Ishikawa (cell line): ENCODE data around the gene CBX2.
A peak's percentile ranks its signal among the peaks of the same experiment; 100 is the strongest.

Source experiments
- CEBPB ChIP-seq: IDR thresholded peaks from 2 replicates; pipeline ENCODE4 v1.6.1; 2012
- CREB1 ChIP-seq: IDR thresholded peaks from 2 replicates; pipeline ENCODE4 v1.6.1; 2012; ENCODE audit warnings: low read depth
- EGR1 ChIP-seq: IDR thresholded peaks from 2 replicates; pipeline ENCODE4 v1.6.1; 2012
- EP300 ChIP-seq: IDR thresholded peaks from 2 replicates; pipeline ENCODE4 v1.6.1; 2012; ENCODE audit warnings: borderline replicate concordance
- FOXM1 ChIP-seq: IDR thresholded peaks from 2 replicates; pipeline ENCODE4 v1.6.1; 2012; ENCODE audit warnings: low read depth, borderline replicate concordance
- NFIC ChIP-seq: IDR thresholded peaks from 2 replicates; pipeline ENCODE4 v1.6.1; 2012
- RAD21 ChIP-seq: IDR thresholded peaks from 2 replicates; pipeline ENCODE4 v1.6.1; 2012; ENCODE audit warnings: low read depth
- REST ChIP-seq: IDR thresholded peaks from 2 replicates; pipeline ENCODE4 v1.6.1; 2012; ENCODE audit warnings: low read depth, mild to moderate bottlenecking
- TAF1 ChIP-seq: IDR thresholded peaks from 2 replicates; pipeline ENCODE4 v1.6.1; 2012; ENCODE audit warnings: low read depth, mild to moderate bottlenecking
- TCF12 ChIP-seq: IDR thresholded peaks from 2 replicates; pipeline ENCODE4 v1.6.1; 2012; ENCODE audit warnings: low read depth
- TEAD4 ChIP-seq: IDR thresholded peaks from 2 replicates; pipeline ENCODE4 v1.6.1; 2012
- USF1 ChIP-seq: IDR thresholded peaks from 2 replicates; pipeline ENCODE4 v1.6.1; 2012
- YY1 ChIP-seq: IDR thresholded peaks from 2 replicates; pipeline ENCODE4 v1.6.1; 2012; ENCODE audit warnings: low read depth
- ZBTB7A ChIP-seq: IDR thresholded peaks from 2 replicates; pipeline ENCODE4 v1.6.1; 2012; ENCODE audit warnings: low read depth
- TF ChIP-seq, protein P1 (sequence below): IDR thresholded peaks from 2 replicates; pipeline ENCODE4 v1.6.1; 2012

The CBX2 gene

GRCh38 chr17:79806446-79806760, 28.5 kb downstream of the CBX2 start:
- no peak for TF ChIP-seq EP300
- TF ChIP-seq EGR1, result no peak
- TF ChIP-seq CREB1, result no peak
- TF ChIP-seq FOXM1, result no peak
- no peak for TF ChIP-seq NFIC
- TF ChIP-seq REST, result no peak
- TF ChIP-seq RAD21, result no peak
- no peak for TF ChIP-seq ZBTB7A
- TF ChIP-seq CEBPB, result no peak
- no peak for TF ChIP-seq USF1
- TF ChIP-seq YY1, result no peak
- no peak for TF ChIP-seq TCF12
- TF ChIP-seq, protein P1, sequence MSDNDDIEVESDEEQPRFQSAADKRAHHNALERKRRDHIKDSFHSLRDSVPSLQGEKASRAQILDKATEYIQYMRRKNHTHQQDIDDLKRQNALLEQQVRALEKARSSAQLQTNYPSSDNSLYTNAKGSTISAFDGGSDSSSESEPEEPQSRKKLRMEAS, result no peak
- TF ChIP-seq TEAD4, result no peak
- TF ChIP-seq TAF1, result no peak

DNA sequence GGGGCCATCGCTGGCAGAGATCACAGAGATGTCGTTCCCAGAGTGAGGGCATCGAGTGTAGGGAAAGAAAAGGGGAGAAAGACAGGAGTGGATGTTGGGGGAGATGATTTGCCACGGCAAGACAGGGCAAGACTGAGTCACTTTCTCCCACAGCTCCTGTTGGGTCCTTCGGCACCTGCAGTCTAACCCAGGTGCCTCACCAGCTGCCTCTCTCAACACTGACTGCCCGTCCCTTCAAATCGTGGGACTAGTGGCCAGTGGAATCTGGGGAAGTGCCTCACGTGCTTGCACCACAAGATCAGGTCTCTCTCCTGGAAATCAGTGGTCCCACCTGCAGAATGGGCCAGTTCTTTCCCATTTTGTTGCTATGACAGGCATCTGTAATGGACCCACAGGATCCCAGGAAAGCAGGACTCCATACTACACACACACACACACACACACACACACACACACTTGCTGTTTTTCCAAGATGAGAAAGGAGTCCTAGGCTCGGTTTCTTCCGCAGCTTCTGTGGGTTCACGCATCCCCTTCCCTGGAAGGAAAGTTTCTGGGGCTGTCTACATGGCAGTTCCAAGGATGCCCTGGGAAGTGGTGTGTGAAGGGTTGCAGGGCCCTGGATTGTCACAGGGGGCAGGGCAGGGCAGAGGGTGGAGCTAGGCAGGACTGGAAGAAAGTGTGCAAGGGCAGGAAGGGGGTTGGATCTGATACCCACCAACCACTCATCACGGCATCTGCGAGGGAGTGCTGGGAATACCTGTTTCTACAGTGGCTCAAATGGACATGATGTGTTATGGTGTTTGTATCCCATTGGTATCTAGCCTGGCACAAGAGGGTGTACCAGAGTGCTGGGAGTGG, 29.1 kb downstream of the CBX2 start:
- no peak for TF ChIP-seq TEAD4
- no peak for TF ChIP-seq CREB1
- no peak for TF ChIP-seq EGR1
- TF ChIP-seq FOXM1, result no peak
- TF ChIP-seq YY1, result no peak
- TF ChIP-seq CEBPB, result no peak
- TF ChIP-seq ZBTB7A, result no peak
- TF ChIP-seq USF1, result no peak
- TF ChIP-seq EP300, result no peak
- no peak for TF ChIP-seq TAF1
- TF ChIP-seq, protein P1, result no peak
- TF ChIP-seq REST, result no peak
- TF ChIP-seq NFIC, result no peak
- TF ChIP-seq RAD21, result no peak

DNA sequence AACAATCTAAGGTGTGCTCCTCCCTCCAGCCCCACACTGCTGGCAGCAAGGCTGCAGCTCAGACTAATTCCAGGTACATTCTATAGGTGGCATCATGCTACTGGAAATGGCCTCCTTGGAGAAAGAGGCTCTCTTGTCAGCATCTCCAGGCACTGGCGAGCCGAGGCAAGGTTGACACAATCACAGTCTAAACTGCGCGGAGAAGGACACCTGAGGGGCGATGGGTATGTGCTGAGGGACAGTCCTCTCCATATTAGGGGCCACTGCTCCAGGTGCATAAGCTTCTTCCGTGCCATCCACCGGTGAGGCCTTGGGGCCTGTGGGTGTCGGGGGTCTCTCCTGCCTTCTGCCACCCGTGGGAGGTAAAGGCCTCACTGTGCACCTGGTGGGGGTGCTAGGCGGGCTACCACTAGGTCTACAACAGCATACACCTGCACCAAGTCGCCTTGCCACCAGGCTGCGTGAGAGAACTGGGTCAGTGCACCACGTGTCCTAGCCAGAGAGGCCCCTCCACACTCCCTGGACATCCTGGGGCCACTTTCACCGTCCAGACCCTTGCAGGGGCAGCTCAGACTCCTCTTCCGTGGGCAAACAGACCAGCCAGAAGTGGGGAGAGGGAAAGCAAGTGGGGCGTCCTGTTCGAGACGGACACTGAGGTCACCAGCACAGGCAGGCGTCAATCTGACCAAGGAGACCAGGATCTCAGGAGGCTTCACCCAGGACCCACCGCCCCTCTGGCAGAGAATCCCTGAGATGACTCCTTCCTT, 31.0 kb downstream of the CBX2 start:
- TF ChIP-seq TCF12 (no peak), RAD21 (peak; percentile 96), USF1 (no peak), TEAD4 (no peak), EP300 (no peak), CEBPB (no peak), ZBTB7A (no peak; the same call in 1 of the 2 replicates), REST (no peak), TAF1 (no peak)
- TF ChIP-seq, protein P1, result peak; percentile 28; the same call in 1 of the 2 replicates
